Measurements from ENCODE around the gene SPATA18.

The SPATA18 gene, protein sequence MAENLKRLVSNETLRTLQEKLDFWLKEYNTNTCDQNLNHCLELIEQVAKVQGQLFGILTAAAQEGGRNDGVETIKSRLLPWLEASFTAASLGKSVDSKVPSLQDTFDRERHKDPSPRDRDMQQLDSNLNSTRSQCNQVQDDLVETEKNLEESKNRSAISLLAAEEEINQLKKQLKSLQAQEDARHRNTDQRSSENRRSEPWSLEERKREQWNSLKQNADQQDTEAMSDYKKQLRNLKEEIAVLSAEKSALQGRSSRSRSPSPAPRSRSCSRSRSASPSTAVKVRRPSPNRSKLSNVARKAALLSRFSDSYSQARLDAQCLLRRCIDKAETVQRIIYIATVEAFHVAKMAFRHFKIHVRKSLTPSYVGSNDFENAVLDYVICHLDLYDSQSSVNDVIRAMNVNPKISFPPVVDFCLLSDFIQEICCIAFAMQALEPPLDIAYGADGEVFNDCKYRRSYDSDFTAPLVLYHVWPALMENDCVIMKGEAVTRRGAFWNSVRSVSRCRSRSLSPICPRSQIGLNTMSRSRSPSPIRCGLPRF

DNA sequence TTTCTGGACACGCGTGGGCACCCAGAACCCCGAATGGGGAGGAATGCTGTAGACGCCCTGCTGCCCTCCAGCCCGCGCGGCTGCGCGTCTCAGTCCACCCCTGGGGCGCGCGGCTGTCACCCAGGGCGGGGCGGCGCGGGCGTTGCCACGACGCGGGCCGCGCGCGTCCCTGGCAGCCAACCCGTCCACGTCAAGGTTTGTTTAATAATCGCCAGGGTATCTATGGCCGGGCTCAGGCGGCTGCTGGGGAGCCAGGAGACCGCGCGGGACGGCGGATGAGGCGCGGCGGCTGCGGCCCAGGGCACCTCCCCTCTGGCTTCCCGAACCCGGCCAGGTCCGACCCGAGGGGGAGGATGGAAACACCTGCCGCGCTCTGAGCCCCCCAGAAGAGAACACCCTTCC lies at the start of gene SPATA18:
SPATA18 (plus strand) TSS at position 92 of the 402 bp plus-strand sequence. CDS start 401 bp downstream, outside the sequence.
- peak; percentile 54 for DNase-seq

DNA sequence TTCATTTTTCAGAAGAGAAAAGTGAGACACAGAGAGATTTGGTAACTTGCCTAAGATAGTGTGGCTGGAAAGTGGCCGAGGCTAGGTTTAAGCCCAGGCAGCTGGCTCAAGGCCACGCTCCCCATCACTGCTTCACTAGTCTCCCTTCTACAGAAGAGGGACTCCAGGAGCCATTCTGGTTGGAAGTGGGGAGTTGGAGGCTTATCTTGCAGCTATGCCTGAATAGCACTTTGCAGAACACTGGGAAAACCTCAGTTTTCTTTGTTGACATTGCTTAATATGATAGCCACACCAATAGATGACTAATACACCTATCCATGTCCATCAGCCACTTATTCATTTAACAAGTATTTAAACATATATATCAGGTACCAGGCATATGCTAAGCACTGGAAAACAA lies 49.5 kb upstream of the SPATA18 start:
- no peak for DNase-seq

DNA sequence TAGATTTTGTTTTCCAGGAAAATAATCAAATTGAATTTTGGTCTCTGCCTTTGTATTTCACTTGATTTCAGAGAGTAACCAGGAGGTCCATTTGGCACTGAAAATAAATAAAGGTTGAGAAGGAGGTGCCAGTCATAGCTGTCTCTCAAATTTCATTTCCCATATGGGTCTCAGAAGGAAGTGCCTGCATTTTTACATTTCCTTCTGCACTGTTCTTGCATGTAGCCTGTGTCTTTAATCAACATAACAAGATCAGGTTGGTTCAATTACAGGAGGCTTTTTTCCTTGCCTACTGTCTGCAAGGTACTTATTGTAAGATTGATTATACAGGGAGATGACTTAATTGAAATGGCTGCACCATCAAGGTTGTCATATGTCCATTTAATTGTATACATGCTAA lies 46.7 kb upstream of the SPATA18 start:
- no peak for DNase-seq

DNA sequence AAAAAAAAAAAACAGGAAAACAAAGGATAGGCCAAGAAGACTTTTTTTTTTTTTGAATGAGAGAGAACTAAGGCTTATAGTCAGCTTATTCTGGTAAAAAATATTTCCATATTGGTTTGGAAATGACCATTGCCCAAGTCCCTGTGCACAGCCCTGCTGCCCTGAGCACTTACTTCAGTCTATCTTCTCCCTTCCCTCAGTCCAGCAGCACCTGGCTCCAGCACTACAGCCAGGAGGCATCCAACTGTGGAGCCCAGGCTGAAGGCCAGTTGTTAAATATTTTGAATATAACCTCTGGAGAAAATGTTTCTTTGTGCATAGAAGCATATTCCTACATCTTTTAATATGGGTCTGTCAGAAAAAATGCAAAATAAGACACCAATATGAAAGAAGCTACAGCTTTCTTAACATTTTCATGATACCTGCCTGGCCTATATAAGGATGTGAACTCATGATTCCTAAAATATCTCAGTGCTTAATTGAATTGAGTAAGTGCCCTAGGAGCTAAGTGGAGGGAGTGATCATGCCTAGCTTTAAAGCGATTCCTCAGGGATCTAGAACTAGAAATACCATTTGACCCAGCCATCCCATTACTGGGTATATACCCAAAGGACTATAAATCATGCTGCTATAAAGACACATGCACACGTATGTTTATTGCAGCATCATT lies 45.4 kb upstream of the SPATA18 start:
- no peak for DNase-seq

DNA sequence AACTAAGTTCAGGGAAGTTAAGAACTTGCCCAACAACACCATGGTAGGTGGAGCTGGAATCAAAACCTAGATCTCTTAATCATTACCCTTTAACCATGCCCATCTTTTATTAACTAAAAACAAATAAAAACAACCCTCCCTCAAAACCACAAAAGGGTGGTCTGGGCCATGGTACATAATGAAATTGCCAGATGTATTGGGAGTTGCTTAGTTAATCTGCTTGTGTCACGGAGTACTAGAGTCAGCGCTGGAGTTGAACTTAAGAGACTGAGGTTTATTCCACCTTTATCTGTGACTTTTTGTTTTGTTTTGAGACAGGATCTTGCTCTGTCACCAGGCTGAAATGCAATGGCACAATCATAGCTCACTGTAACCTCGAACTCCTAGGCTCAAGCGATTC lies 44.2 kb upstream of the SPATA18 start:
- DNase-seq, result no peak

DNA sequence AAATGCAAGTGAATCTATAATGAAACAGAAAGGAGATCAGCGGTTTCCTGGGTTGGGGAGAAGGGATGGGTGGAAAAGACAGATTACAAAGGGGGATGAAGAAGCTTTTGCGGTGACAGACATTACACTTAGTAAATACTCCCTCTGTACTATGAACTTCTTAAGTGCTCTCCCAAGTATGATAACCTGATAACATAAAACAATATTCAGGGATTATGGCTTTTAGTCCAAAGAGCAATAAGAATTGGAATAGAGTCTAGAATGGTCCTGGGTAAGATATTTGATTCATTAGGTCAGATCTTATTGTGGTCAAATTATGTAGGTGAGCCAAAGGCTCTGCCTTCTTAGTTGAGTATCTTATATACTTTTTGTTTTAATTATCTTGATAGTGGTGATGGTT lies 40.1 kb upstream of the SPATA18 start:
- DNase-seq, result no peak

DNA sequence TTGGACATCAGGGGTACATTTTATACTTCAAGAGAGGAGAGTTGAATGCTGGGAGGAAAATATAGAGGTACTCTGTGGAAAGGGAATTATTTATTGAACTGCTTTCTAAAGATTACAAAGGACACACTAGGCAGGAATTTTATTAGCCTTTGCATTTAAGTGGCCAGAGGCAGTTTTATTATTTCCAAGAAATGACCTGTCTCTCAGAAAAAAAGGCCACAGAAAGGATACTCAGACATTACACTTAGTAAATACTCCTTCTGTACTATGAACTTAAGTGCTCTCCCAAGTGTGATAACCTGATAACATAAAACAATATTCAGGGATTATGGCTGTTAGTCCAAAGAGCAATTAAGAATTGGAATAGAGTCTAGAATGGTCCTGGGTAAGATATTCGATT lies 38.5 kb upstream of the SPATA18 start:
- no peak for DNase-seq

DNA sequence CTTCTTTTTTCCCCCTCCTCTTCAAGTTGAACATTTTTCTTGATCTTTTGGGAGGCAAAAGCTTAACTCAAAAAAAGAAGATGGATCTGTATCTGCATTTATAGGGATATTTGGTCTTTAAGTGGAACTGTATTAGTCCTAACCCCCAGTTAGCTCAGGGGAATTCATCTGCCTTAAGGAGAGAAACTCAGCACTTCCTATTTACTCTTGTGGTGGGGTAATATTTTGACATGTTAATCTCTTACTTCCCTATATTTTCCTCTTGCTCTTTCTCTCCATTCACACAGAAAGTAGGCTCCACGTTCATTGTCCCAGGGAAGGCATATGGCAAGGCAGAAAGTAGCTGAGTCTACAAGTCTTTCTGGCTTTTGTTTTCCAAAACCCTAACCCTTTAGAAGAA lies 36.2 kb upstream of the SPATA18 start:
- DNase-seq, result no peak

DNA sequence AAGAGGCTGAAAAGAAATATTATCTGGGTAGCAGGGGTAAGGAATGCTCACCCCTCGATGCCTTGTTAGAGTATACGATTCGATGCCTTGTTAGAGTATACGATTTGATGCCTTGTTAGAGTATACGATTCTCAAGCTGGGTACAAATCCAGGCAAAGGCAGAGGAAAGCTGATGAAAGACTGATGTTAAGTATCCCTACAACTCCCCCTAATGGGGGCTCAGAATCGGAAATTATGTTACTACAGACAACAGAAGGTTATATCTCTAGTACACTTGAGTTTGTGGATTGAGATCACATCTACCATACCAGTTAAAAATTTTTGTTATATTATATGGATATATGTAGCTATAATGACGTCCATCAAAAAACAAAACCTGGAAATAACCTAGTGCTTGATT lies 35.7 kb upstream of the SPATA18 start:
- DNase-seq, result no peak

DNA sequence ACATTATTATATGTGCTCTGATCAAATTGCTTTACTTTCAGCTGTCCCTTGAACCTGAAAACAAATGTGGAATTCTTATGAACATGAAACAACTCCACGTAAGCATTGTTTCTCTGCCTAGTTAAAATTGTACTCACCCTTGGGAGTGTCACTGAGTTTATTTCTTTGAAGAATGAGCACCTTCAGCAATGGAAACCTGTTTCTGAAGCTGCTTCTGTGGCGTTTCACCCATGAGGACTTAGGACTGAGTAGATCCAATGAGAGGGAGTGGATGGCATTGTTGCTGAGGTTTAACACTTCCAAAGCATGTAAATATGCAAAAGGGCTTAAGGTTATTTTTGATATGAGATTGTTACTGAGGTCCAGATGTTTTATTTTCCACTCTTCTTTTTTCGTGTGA lies 34.1 kb upstream of the SPATA18 start:
- DNase-seq, result no peak

DNA sequence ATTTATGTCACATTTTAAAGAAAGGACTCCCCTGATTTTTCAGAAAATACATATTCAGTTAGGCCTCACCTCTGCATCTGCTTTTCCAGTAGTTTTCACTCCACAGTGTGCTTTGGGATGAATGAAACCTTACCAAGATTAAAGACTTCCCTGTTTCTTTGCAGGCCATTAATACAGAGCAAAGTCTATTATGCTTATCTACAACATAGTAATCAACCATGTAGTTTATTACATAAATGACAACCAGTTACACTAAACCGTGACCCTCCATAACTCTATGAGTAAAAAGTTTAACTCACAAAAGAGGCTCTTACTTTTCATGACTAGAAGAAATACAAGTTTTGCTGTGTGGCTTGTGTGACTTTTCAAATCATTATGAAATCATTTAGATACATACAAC lies 33.3 kb upstream of the SPATA18 start:
- no peak for DNase-seq

DNA sequence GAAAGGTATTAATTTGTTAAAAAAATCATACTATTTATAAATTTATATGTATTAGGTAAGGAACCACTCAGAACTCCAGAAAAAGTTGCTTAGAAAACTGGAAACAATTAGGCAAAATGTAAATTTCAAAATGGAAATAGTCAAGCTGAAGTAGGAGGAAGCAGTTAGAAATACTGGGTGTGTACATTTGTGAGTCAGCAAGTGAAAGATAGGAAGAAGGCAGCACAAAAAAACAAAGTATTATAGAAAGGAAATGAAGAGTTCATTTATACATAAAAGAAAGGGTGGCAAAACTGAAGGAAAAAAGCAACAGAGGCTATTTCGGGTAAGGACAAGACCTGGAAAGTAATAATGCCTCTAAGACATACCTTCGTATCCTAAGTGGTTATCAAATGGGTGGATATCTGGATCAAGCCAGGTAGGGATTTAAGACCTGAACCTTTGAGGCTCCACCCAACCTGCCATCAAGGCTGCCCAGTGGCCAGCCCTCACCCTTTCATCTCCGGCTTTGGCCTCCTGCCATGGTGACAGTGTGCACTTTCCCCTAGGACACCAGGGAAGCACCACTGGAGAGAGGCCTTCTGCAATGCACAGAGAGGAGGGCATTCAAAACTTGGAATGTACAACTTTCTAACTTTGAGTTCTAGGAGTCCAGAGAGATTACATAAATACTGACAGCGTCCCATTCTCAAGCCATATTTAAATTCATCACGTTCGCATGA lies 31.0 kb upstream of the SPATA18 start, which contains the start of gene LRRC66:
LRRC66 (minus strand) TSS at position 428 of the 722 bp plus-strand sequence. CDS start 2,750 bp downstream, outside the sequence.
- DNase-seq, result no peak

DNA sequence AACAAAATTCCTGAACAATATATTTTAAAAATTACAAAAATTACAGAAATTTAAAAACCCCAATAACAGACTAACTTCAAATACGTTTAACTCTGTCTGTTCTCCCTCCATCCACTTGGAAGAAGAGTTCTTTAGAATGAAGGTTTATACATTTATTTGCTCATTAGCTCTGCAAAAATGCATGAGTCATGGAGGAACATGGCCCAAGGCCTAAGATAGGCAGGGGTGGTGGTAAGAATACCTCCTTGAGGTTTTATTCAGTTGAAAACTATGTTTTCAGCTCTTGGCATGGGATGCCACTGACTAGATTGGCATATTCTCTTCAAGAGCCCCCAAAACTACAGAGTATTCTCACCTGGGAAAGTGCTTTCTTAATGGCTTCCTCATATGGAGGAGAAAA lies 22.1 kb upstream of the SPATA18 start:
- DNase-seq, result no peak

DNA sequence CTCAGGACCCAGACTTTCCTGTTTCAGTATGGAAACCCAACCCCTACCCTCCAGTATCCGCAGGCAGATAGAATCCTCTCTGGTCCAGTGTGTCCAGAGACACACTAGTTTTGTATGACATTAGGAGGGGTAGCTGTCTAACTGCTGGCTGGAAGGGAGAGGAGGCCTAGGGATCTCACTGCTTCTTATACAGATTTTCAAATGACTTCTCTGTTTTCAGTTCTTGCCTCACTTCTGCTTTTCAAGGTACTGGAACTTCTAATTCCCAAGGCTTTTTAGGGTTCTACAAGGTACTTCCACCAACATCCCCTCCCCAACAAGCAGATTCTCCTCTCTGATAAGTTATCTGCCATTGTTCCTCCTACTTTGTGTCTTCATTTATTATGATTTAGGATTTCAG lies 19.1 kb upstream of the SPATA18 start:
- no peak for DNase-seq

DNA sequence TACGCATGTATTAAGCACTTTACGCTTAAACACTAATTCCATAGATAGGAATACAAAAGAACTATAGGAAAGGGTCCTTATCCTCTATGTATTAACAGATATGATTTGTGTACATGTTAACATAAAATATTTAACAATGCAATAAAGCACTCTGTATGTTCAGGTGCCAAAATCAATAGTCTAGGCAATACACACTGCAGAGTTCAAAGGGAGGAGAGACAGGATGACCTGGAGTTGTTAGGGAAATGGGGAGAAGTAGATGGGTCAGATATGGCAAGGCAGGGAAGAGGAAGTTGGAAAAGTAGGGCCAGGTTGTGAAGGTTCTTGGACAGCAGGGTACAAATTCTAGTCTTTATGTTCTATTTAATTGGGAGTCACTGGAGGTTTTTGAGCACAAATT lies 15.9 kb upstream of the SPATA18 start:
- no peak for DNase-seq

DNA sequence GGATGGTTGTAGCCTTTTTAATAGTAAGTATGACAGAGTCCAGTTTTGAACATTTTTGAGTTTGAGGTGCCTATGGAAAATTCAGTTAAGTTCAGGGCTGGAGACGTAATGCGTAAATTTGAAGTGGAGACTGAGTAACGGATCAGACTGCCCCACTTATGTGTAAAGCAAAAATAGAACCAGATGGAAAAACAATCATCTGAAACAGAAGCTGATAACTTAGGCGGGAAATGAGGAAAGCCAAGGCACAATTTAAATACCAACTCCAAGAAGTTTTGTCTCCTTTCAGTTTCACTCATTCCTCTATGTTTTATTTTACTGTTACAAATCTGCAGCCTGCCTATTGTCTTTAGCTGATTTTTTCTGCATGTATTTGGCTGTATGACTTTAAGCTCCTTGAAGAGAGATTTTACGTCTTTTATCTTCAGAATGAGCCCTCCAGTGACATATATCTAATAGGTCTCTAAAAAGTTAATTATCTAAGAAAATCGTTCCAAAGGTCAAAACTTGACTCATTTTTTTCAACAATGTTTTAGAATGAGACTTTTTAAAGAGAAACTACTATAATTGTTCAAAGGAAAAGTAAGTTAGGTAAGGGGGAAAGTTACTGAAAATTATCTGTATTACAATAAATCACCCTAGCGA lies 14.1 kb upstream of the SPATA18 start:
- no peak for DNase-seq

DNA sequence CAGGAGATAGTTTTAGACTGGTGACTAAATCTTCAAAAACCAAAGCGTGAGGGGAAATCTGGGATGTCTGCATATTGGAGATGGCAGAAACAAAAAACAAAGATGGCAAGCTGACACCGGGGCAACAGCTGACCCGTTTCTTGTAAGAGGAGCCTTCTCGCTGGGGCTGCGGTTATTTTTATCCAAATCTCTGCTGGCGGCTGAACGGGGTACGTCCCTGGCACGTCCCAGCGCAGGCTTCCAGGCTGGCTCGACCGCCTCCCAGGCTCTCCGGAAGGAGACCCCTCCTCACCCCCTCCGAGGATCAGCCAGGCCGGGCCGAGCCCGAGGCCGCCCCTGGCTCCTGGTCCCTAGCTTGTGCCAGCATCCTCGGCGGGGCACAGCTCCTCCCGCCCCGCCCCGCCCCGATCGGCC lies 13.4 kb upstream of the SPATA18 start:
- DNase-seq, result peak; percentile 66

DNA sequence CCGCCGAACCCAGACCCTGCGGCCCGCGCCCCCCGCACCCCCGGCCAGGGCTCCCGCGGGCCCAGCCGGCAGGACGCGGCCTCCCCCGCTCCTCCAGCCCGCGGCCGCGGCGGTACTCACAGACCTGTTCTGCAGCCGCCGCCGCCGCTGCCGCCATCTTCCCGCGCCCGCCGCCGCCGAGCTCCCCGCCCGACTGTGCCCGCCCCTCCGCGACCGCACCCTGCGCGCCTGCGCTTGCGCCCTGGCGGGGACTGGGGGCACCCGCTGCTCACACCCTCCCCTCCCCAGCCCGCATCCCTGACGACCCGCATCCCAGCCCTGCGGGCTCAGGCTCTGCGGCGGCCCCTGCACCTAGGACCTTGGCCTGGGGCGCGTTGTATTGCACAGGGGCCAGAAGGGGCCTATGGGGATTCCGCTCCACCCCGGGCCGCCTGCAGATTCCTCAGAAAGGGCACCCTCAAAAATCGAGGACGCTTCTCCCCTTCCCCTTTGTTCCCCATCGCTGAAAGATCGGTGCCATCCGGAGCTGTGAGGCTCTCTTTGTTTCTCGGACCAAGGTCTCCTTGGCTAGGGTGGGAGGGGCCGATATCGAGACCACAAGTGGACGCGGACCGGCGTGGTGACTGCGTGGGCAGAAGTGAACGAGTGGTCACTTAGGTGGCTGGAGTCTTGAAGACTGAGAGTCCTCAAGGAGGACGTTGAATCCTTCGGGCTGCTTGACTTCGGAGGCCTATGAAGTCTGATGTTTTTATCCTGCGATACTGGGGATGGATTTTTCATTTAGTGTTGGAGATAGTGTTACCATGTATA lies 12.8 kb upstream of the SPATA18 start, which contains the start of gene SGCB:
SGCB (minus strand) TSS at position 197 of the 810 bp plus-strand sequence; CDS start at position 157, 40 bp downstream.
- DNase-seq, result peak; percentile 81

DNA sequence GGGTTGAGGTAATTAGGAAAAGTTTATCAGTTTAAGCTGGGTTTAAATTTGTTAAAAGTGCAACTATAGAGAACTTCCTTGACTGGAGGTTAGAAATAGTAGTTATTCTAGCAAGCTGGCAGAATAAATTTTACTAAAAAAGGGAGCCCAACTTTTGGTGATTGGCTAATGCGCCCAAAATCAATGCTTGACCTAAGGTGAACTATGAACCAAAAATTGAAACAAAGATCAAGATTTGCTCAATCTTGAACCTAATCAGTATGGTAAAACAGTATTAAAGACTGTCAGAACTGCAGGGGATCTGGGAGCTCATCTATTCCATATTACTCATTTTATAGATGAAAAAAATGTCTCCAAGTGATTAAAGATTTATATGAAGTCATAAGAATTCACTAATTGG lies 6.1 kb upstream of the SPATA18 start:
- DNase-seq, result no peak

DNA sequence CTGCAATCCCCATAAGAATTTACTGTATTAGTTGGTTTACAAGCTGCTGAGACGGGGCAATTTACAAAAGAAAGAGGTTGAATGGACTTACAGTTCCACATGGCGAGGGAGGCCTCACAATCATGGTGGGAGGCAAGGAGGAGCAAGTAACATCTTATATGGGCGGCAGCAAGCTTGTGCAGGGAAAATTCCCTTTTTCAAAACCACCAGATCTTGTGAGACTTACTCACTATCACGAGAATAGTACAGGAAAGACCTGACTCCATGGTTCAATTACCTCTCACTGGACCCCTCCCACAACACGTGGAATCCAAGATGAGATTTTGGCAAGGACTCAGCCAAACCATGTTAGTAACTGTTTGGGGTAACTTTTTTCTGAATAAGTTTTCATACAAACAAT lies 1.8 kb upstream of the SPATA18 start:
- DNase-seq, result no peak

DNA sequence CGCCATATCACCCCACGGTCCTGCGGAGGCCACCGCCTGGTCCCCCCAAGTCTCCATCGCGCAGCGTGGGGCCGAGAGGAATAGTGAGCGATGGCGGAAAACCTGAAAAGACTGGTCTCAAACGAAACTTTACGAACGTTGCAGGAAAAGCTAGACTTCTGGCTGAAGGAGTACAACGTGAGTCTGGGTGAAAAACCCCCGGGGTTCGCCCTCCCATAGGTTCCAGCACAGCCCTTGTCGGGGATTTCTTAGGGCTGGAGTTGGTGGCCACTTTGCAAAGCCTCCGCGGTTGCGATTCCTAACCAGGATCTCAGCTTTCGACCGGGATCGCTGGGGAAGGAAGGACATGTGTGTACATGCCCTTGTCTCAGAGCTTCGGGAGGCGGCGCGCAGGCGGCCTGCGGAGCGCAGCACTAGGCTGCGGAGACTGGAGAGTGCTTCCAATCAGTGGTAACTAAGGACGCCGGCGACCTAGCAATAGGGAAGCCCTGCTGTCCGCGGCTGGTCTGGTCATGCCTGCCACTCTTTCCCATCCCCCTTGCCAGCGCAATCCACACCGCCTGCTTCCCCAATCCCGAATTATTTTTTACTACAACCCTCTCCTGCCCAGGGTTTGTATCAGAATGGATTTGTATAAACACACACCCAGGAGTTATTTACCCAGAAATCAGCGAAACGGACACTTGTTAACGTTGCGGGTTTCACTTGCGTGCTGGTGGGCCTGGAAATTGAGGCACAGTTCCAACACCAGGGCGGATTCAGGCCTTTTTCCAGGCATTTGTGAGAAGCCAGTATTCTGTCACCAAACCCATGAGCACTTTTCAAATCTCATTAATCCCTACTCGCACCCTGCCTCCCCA lies 741 bp downstream of the SPATA18 start:
- peak; percentile 98 for DNase-seq
